Activated CD8-positive, alpha-beta T cell treated with anti-CD3 and anti-CD28 coated beads for 36 hours (primary cell): Measurements from ENCODE around the gene PEF1. TPM values are rescaled to one million over a fixed set of nuclear protein-coding genes. Genes with fewer than 3 reads are reported as not detected.

Source experiments
- ATAC-seq: fragments of 200-7000 bp; cut with Tn5 transposase; one replicate; pipeline ENCODE4 v1.10.0; 2021; ENCODE audit warnings: mild to moderate bottlenecking, moderate library complexity
- CTCF ChIA-PET: fragments of 350-600 bp; sonication (Branson Sonifier 250); formaldehyde crosslinking; loops from one replicate; lab custom pipeline; 2021; ENCODE audit warnings: antibody characterized with exemption; lab: Charles Lee
- POLR2A ChIA-PET: fragments of 350-600 bp; sonication (Branson Sonifier 250); formaldehyde crosslinking; loops from one replicate; lab custom pipeline; 2021; ENCODE audit warnings: antibody characterized with exemption; lab: Charles Lee
- DNase-seq: peaks from one replicate; pipeline ENCODE4 v3.0.0-alpha.2; 2020
- H3K27ac Mint-ChIP-seq: one replicate; pipeline ENCODE4 v1.8.0; 2021; ENCODE audit warnings: mild to moderate bottlenecking, mixed read lengths
- H3K27me3 Mint-ChIP-seq: one replicate; pipeline ENCODE4 v1.8.0; 2021; ENCODE audit warnings: mixed read lengths
- H3K36me3 Mint-ChIP-seq: one replicate; pipeline ENCODE4 v1.8.0; 2021; ENCODE audit warnings: low read depth, mixed read lengths
- H3K4me1 Mint-ChIP-seq: one replicate; pipeline ENCODE4 v1.8.0; 2021; ENCODE audit warnings: low read depth, mixed read lengths
- H3K4me3 Mint-ChIP-seq: one replicate; pipeline ENCODE4 v1.8.0; 2021; ENCODE audit warnings: mild to moderate bottlenecking, moderate library complexity, mixed read lengths
- H3K9me3 Mint-ChIP-seq: one replicate; pipeline ENCODE4 v1.8.0; 2021; ENCODE audit warnings: mixed read lengths
- CTCF ChIP-seq: fragments of 200-600 bp; IDR thresholded peaks from one replicate; pipeline ENCODE4 v1.8.0; 2022; ENCODE audit warnings: antibody characterized with exemption, mild to moderate bottlenecking
- intact Hi-C: fragments of 100-400 bp; cut with micrococcal nuclease; formaldehyde crosslinking; loops from one replicate; pipeline ENCODE4 v1.10.0; 2022
- total RNA-seq, 2 experiments: library from RNA; stranded (reverse); gene quantifications; one replicate each; pipeline ENCODE4 v1.2.3, GENCODE V29; 2021

Gene PEF1
- total RNA-seq, 2 experiments from 2014 or later: 58.1 to 61.9 TPM

- H3K36me3 Mint-ChIP-seq: peaks cover 5% of the 10 kb centered on the region
- no peak overlapping the region for H3K4me3 Mint-ChIP-seq
- TF ChIP-seq CTCF: peak; percentile 27
- DNase-seq (peak; percentile 59), ATAC-seq (no peak)
- no peak overlapping the region for H3K27ac Mint-ChIP-seq
- H3K9me3 Mint-ChIP-seq: no peaks in the 10 kb centered on the region
- ChIA-PET POLR2A (interaction anchor here (2.8 kb wide), 1 partner anchor 11 kb away, joined by 11 read pairs; the partner anchor contains the start of gene PEF1), CTCF (interaction anchor here (0.7 to 1.8 kb wide), 8 partner anchors 10 to 78 kb away, joined by 3 to 9 read pairs (median 4); partner anchors contain the start of gene PEF1)
- H3K4me1 Mint-ChIP-seq: peaks cover 9% of the 10 kb centered on the region
- intact Hi-C loops: no loop called here
- no peaks in the 10 kb centered on the region for H3K27me3 Mint-ChIP-seq
Observed at GRCh38 chr1:31633117-31633516, 11.6 kb downstream of the PEF1 start.

- no peaks in the 10 kb centered on the region for H3K9me3 Mint-ChIP-seq
- intact Hi-C loops: no loop called here
- no peak for TF ChIP-seq CTCF
- H3K4me3 Mint-ChIP-seq: no peak overlapping the region
- POLR2A ChIA-PET: interaction anchor here (0.6 to 2.8 kb wide), 2 partner anchors 12 to 17 kb away, joined by 5 to 11 read pairs; partner anchors contain the start of gene PEF1
- H3K36me3 Mint-ChIP-seq: peaks cover 5% of the 10 kb centered on the region
- no peak overlapping the region for H3K27ac Mint-ChIP-seq
- H3K27me3 Mint-ChIP-seq: no peaks in the 10 kb centered on the region
- peaks cover 5% of the 10 kb centered on the region for H3K4me1 Mint-ChIP-seq
- CTCF ChIA-PET: interaction anchor here (0.9 to 1.8 kb wide), 7 partner anchors 10 to 79 kb away, joined by 3 to 9 read pairs (median 4); partner anchors contain the start of gene PEF1
- ATAC-seq: no peak
- DNase-seq: no peak
Observed at GRCh38 chr1:31632649-31633048, 12.0 kb downstream of the PEF1 start.

- intact Hi-C loops: no loop called here
- no peak overlapping the region for H3K4me3 Mint-ChIP-seq
- no peak overlapping the region for H3K27ac Mint-ChIP-seq
- H3K27me3 Mint-ChIP-seq: no peaks in the 10 kb centered on the region
- H3K36me3 Mint-ChIP-seq: peaks cover 5% of the 10 kb centered on the region
- ATAC-seq (no peak), DNase-seq (no peak)
- TF ChIP-seq CTCF: no peak
- ChIA-PET CTCF (interaction anchor here (1.1 to 2.8 kb wide), 3 partner anchors 12 to 604 kb away, joined by 4 to 9 read pairs (median 4); partner anchors contain the start of gene ADGRB2), POLR2A (interaction anchor here (0.5 to 1.2 kb wide), 4 partner anchors 12 to 28 kb away, joined by 3 to 4 read pairs (median 3); no protein-coding TSS in a partner anchor)
- H3K9me3 Mint-ChIP-seq: no peaks in the 10 kb centered on the region
- H3K4me1 Mint-ChIP-seq: peaks cover 8% of the 10 kb centered on the region
Observed at GRCh38 chr1:31628931-31629556, 15.6 kb downstream of the PEF1 start.

GRCh38 chr1:31627930-31628559, 16.6 kb downstream of the PEF1 start:
- no peaks in the 10 kb centered on the region for H3K27me3 Mint-ChIP-seq
- DNase-seq (no peak), ATAC-seq (no peak)
- H3K36me3 Mint-ChIP-seq: peaks cover 5% of the 10 kb centered on the region
- TF ChIP-seq CTCF: no peak
- no peak overlapping the region for H3K4me3 Mint-ChIP-seq
- no peaks in the 10 kb centered on the region for H3K9me3 Mint-ChIP-seq
- CTCF ChIA-PET: interaction anchor here (1.1 to 2.8 kb wide), 2 partner anchors 13 to 136 kb away, joined by 4 to 9 read pairs; partner anchors contain the start of gene ADGRB2
- H3K4me1 Mint-ChIP-seq: peaks cover 10% of the 10 kb centered on the region
- H3K27ac Mint-ChIP-seq: no peak overlapping the region
- POLR2A ChIA-PET: no interaction called here
- intact Hi-C loops: no loop called here
